Lower lobe of right lung (tissue), 2 donors: ENCODE data around the gene SEMA5B. TPM values are rescaled to one million over a fixed set of nuclear protein-coding genes. Genes with fewer than 3 reads are reported as not detected.
A peak's percentile ranks its signal among the peaks of the same experiment; 100 is the strongest.

Experiments used
- ATAC-seq, 2 donors: fragments of 200-7000 bp; cut with Tn5 transposase; one replicate each; pipeline ENCODE4 v1.9.1; 2020 to 2022; ENCODE audit warnings: mild to moderate bottlenecking in 2 of 2, moderate library complexity in 2 of 2
- DNase-seq: peaks from one replicate; pipeline ENCODE4 v3.0.0-alpha.2; 2020
- H3K27ac ChIP-seq: fragments of 200-600 bp; one replicate; pipeline ENCODE4 v1.8.0; 2022
- H3K27me3 ChIP-seq: fragments of 200-600 bp; one replicate; pipeline ENCODE4 v1.8.0; 2022; ENCODE audit warnings: low read depth
- H3K36me3 ChIP-seq: fragments of 200-600 bp; one replicate; pipeline ENCODE4 v1.8.0; 2022; ENCODE audit warnings: mild to moderate bottlenecking
- H3K4me1 ChIP-seq: fragments of 200-600 bp; one replicate; pipeline ENCODE4 v1.8.0; 2022
- H3K4me3 ChIP-seq: fragments of 200-600 bp; one replicate; pipeline ENCODE4 v1.8.0; 2022; ENCODE audit warnings: mild to moderate bottlenecking
- H3K9me3 ChIP-seq: fragments of 200-600 bp; one replicate; pipeline ENCODE4 v1.8.0; 2022
- intact Hi-C: fragments of 100-400 bp; cut with DNase I; formaldehyde crosslinking; loops from one replicate; pipeline ENCODE4 v1.11.0; 2022
- total RNA-seq: library from RNA; stranded (reverse); fragmentation: NEBNext Ultra II Directional; extraction: Animal tissue kit (Norgen Biotek cat#: 25700); gene quantifications from one replicate; pipeline ENCODE4 v1.2.1, GENCODE V29; 2021
- TF ChIP-seq, protein P1 (sequence below): fragments of 200-600 bp; IDR thresholded peaks from one replicate; pipeline ENCODE4 v1.8.0; 2022; ENCODE audit warnings: antibody characterized with exemption, mild to moderate bottlenecking
- donor health status: DM: no; HTN: yes; CAD: no; lungs with severe emphysema.

SEMA5B gene
- total RNA-seq, 1 donor from 2014 or later, result 0.71 TPM

- intact Hi-C loops, result no loop called here
- H3K4me1 ChIP-seq, result peaks cover 8% of the 10 kb centered on the region
- DNase-seq (no peak), ATAC-seq (peak; percentile 49 to 66)
- peaks cover 31% of the 10 kb centered on the region for H3K27me3 ChIP-seq
- no peak overlapping the region for H3K27ac ChIP-seq
- H3K4me3 ChIP-seq, result peak overlapping the region; percentile 37
- no peaks in the 10 kb centered on the region for H3K9me3 ChIP-seq
- TF ChIP-seq, protein P1, sequence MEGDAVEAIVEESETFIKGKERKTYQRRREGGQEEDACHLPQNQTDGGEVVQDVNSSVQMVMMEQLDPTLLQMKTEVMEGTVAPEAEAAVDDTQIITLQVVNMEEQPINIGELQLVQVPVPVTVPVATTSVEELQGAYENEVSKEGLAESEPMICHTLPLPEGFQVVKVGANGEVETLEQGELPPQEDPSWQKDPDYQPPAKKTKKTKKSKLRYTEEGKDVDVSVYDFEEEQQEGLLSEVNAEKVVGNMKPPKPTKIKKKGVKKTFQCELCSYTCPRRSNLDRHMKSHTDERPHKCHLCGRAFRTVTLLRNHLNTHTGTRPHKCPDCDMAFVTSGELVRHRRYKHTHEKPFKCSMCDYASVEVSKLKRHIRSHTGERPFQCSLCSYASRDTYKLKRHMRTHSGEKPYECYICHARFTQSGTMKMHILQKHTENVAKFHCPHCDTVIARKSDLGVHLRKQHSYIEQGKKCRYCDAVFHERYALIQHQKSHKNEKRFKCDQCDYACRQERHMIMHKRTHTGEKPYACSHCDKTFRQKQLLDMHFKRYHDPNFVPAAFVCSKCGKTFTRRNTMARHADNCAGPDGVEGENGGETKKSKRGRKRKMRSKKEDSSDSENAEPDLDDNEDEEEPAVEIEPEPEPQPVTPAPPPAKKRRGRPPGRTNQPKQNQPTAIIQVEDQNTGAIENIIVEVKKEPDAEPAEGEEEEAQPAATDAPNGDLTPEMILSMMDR, result no peak
- no peaks in the 10 kb centered on the region for H3K36me3 ChIP-seq
These were observed 105.5 kb downstream of the SEMA5B start for GRCh38 chr3:122921791-122922651.

GRCh38 chr3:122920986-122921385, 106.6 kb downstream of the SEMA5B start:
- Histone ChIP-seq H3K27ac (no peak overlapping the region), H3K36me3 (no peaks in the 10 kb centered on the region), H3K4me3 (no peak overlapping the region), H3K9me3 (no peaks in the 10 kb centered on the region), H3K27me3 (peaks cover 31% of the 10 kb centered on the region), H3K4me1 (peaks cover 8% of the 10 kb centered on the region)
- ATAC-seq (no peak), DNase-seq (no peak)
- TF ChIP-seq, protein P1, result no peak
- intact Hi-C loops, result no loop called here

DNA sequence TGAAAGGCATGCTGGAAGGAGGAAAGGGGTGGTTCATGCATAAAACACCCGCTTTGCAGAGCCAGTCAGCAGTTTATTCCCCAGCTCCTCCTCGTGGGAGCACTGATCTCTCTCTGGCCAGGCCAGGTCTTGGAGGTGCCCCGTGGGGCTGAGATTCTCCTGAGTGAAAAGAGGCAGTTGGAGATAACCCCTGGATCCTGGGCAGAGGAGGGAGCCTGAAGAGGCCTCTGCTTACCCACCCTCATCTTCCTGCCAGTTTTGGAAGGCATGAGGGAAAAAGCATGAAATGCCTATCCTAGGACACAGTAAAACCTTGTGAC, 108.3 kb downstream of the SEMA5B start:
- DNase-seq (no peak), ATAC-seq (no peak)
- Histone ChIP-seq H3K4me3 (no peak overlapping the region), H3K4me1 (peaks cover 8% of the 10 kb centered on the region), H3K36me3 (no peaks in the 10 kb centered on the region), H3K9me3 (no peaks in the 10 kb centered on the region), H3K27me3 (peaks cover 25% of the 10 kb centered on the region), H3K27ac (no peak overlapping the region)
- intact Hi-C loops, result no loop called here
- TF ChIP-seq, protein P1, result no peak

- no peak overlapping the region for H3K4me3 ChIP-seq
- ATAC-seq, result no peak
- no peak overlapping the region for H3K27ac ChIP-seq
- H3K4me1 ChIP-seq, result peaks cover 8% of the 10 kb centered on the region
- H3K9me3 ChIP-seq, result no peaks in the 10 kb centered on the region
- no peak for DNase-seq
- TF ChIP-seq, protein P1, result no peak
- peaks cover 22% of the 10 kb centered on the region for H3K27me3 ChIP-seq
- no peaks in the 10 kb centered on the region for H3K36me3 ChIP-seq
- intact Hi-C loops, result no loop called here
These were observed 108.8 kb downstream of the SEMA5B start for GRCh38 chr3:122918576-122919290.

GRCh38 chr3:122917412-122917811, 110.2 kb downstream of the SEMA5B start:
- ATAC-seq (no peak), DNase-seq (no peak)
- intact Hi-C loops, result no loop called here
- Histone ChIP-seq H3K4me1 (peaks cover 8% of the 10 kb centered on the region), H3K9me3 (no peaks in the 10 kb centered on the region), H3K27me3 (peaks cover 26% of the 10 kb centered on the region), H3K27ac (no peak overlapping the region), H3K36me3 (no peaks in the 10 kb centered on the region), H3K4me3 (no peak overlapping the region)
- TF ChIP-seq, protein P1, result no peak
